Epidermal melanocyte (primary cell): ENCODE data around the gene LIN52.

Experiments used
- DNase-seq: peaks from one replicate; pipeline ENCODE4 v3.0.0; 2011; ENCODE audit warnings: low spot score; ENCODE audit not compliant: insufficient read length

Gene LIN52

DNA sequence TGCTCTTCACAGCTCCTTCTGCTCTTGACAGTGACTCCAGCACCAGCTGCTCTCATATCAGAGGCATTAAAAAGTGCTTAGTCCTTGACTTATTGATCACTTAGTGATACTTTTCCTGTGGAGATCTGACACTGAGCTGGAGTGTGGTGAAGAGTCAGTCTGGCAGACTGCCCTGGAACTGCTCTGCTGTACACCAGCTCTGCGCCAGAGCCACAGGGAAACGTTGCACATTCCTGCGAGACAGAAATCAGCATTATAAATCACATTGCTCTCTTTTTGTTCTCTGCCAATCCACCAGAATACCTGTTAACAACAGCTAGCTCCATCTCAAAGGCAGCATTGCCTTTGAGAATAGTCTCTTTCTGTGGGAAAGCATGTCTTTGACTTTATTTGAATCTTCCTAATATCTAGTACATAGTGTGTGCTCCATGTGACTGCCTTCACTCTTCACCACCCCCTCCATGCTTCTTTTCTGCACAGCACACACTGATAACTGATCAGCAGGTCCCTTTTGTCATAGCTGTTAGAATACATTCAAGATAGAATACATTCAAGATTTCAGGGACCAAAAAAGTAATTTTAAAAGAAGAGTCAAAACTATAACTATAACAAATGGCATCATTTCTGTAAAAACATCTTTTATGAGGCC is 106.3 kb downstream of the LIN52 start:
- no peak for DNase-seq

DNA sequence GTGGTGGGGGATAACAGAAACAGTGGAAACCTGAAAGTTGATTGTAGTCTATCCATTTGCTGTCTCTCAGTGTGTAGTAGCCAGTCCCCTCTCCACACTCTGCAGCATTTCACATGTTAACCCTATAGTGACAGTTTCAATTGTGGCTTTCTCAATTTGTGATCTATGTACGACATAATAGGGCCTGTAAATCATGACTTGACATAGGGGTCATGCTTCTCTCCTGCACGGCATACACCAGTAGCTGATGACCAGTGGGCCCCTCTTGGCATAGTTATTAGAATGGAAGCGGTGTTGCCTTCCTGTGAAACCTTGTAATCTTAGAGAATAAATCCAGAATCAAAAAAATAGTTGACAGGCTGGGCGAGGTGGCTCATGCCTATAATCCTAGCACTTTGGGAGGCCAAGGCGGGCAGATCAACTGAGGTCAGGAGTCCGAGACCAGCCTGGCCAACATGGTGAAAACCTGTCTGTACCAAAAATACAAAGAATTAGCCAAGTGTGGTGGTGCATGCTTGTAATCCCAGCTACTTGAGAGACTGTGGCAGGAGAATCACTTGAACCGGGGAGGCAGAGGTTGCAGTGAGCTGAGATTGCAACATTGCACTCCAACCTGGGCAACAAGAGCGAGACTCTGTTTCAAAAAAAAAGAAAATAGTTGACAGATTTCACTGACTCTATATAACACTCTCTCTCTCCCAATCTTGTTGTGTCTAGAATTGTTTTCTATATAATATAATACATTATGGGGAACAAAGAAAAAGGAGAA is 109.9 kb downstream of the LIN52 start:
- no peak for DNase-seq

DNA sequence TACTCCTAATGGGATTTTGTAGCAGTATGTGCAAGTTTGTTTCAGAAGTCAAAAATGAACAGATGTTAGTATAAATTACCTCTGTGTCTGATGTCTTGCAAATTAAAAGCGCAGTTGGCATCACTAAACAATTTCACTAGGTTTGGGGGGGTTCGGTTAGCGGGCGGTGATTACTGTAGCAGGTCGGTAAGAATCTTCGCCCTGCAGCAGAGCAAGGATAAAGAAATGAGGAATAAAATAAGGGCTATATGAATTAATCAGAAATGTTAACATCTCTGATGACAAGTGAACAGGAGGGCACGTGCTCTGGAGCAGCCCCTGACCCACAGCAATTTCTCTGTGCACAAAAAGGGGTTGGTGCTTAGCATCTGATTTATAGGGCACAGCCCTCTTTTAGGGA is 110.9 kb downstream of the LIN52 start:
- no peak for DNase-seq

DNA sequence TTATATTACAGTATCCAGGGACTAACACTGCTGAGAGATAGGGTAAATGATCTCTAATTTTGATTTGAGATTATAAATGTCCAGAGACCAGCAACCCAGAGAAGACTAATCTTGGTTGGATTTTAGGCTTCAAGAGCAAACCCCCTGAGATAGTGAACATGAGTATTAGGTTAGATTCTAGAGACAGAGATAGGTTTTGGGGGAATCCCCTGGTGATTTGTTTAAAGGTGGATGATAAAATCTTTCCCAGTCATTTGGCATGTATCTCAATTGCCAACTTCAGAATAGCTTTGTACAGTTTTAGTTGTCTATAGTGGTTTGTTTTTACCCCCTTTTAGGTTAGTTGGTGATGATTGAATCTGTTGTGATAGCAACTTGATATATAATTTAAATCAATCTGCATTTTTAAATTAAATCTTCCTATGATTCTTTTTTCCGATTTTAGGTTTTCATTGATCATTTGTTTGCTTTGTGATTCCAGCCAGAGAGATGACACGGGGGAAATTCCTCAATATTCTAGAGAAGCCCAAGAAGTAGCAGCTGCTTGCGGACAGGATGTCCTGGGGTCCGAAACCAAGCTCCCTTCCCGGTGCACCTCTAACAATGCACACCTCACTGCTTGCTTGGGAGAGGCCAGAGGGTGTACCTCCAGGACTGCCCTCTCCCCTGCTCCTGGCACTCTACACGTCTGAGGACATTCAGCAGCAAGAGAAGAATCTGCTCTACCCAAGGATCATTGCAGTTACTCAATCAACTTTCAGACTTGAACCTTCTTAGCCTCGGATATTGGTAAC is 113.9 kb downstream of the LIN52 start:
- DNase-seq, result no peak

DNA sequence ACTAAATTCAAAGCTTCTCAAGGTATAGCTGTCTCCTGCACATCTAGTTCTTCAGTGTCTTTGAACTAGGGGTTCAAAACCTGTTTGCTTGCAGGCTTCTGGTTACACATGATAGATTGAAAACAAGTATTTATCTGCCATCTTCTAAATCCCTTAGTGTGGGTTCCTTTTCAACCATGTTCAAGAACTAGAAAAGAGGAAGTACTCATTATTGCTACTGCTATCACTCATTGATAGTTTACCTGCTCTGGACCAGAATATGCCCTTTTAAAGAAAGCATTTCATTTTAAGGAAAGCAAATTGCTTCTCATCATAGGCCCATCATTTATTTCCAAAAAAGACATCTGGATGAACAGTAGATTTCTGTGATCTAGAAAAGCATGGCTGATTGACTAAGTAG is 117.4 kb downstream of the LIN52 start:
- DNase-seq, result no peak

DNA sequence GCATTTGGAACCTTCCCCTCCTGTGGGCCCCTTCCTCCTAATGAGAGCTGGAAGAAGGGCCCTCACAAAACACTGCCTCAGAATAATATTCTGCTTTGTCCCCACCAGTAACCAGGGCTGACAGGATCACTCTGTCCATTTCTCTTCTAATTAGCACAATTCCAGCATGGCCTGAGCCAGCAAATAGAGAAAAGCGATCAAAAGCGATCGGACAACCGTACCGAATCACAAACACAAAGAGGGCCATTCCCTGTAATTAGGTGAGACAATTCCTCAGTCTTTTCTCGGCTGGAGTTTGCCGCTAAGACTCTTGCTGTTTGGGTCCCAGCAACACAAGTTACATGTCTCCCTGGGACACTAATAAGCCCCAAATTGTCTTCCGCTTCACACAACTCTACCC is 118.9 kb downstream of the LIN52 start:
- no peak for DNase-seq

DNA sequence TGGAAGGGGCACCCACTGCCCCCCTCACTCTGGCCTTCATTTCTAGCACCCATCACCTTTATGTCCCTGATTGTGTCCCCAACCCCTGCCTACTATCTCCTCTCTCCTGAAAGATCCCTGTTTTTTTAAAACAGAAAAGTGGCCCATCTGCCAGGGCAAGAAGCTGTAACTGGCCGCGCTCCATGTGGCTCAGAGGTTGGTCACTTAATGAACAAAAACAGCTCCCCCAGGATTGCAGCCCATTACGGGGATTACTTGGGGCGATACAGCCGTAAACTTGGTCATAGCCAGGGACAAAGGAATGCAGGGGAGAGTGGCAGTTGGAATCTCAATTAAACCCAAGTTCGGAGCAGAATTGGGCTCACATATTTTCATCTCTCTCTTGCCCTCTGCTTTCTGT is 119.7 kb downstream of the LIN52 start:
- DNase-seq, result no peak

DNA sequence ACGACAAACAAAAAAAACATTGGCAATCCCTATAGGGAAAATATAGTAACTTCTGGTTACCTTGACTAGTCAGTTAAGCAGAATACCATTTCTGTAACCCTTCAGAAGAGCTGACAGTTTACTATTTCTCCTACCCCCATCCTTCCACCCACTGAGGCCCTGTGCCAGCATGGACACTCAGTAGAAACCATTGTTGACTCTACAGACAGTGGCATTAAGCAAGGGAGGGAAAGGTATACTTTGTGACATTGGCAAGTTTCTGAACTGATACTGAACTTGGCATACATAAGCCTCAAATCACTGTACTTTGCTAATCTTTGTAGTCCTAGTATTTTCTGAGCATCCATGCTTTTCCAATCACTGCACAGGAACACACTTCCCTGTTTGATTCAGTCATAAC is 121.1 kb downstream of the LIN52 start:
- DNase-seq, result no peak

DNA sequence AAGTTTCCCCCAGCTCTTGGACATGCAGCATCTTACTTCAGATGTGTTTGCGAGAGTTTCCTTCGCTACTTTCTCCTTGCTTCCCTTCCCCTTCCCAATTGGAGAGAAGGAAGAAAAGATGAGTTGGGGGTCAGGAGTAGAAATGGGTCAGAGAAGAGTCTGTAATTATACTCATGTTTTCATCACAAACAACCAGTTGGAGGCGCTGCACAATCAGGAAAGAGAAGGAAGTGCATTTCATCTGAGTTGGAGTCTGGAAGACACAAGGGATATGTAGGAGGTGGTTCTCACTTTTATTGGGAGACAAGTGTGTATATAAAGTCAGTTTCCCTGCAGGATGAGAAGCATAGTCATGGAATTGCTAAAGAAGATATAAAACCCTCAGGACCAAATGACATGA is 123.2 kb downstream of the LIN52 start:
- no peak for DNase-seq

DNA sequence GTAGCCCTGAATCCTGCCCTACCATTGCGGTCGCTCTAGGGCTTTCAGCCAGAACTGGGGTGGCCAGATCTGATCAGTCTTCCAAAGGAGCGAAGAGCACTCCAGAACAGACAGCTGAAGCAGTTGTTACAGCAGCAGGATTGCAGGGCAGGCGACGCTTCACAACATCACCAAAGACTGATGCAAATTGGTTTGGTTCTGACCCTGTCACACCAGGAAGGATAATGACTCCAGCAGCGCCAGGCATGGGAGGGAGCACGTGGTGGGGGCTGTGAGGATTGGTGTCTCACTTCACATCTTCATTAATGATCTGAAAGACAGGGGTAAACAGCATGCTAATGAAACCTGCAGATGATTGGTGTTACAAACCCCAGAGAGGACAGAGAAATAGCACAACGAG is 123.9 kb downstream of the LIN52 start:
- DNase-seq, result no peak

DNA sequence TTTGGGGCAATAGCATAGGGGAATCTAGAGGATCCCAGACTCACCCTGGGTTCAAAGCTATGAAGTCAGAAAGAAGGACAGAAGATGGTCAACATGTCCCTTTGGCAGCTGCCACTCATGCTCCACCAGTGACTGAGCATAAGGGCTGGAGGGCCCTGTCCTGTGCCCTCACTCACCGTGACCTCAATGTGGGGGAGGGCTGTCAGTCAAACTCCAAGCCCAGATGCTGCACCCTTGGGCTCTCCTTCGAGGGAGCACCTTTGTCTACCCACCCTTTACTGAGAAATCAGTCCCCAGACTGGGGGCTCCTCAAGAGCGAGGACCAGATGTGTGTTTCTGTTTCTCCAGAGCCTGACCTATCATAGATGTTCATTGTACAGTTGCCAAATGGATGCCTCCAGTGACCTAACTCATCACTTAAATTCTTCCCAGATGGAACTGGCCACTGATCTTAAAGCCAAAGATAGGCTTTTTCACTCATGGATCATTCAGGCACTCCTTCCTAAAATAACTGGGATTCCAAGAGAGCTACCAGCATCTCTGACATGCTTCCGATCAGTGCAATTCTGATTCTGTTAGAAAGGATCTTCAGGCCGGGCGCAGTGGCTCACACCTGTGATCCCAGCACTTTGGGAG is 127.3 kb downstream of the LIN52 start:
- no peak for DNase-seq

DNA sequence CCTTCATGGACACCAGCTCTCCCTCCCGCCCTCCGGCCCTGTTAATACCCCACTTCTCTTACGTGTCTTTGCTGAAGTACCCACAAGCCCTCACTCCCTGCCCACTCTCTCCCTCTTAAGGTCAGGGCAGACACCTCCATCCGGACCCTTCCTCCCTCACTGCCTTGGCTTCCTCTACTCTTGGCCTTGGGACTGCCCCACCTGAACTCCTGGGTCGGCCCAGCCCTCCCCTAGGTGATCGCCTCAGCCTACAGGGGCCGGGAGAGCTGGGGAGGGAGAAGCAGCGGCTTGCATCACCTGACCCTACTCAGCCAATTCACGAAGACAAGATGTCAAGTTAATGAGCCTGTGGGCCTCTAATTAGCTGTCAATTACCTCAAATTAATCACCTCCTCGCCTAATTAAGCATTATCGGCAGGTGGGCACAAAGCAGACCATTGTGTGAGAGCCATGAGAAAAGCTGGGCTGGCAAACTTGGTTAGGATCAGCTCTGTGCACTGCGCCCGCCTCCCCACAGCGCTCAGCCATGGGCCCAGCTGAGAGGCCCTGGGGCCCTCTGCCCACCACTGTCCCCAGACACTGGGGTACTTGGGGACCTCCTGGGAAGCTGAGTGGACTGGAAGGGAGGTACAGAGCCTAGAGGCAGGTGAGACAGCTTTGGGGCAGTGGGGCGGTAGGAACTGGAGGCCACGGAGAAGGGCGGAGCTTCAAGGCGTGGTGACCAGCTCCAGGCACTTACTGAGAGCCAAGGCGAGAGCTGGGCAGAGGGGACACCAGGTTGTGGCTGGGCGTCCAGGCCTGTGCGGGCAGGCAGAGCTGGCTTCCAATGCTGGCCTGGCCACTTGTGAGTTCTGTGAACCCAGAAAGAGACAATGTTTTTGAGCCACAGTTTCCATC is 129.4 kb downstream of the LIN52 start:
- no peak for DNase-seq

DNA sequence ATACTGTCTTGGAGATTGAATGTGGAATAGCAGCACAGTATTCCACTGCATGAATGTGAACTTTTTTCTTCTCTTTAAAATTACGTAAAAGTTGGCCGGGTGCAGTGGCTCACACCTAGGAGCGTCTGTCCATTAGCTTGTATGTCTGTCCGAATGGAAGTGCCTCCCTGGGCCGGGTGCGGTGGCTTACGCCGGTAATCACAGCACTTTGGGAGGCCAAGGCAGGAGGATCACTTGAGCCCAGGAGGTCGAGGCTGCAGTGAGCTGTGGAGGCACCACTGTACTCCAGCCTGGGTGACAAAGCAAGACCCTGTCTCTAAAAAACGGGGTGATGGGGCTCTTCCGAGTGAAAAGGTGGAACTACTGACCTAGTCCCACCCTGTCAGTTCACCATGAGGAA is 131.9 kb downstream of the LIN52 start:
- DNase-seq, result no peak

DNA sequence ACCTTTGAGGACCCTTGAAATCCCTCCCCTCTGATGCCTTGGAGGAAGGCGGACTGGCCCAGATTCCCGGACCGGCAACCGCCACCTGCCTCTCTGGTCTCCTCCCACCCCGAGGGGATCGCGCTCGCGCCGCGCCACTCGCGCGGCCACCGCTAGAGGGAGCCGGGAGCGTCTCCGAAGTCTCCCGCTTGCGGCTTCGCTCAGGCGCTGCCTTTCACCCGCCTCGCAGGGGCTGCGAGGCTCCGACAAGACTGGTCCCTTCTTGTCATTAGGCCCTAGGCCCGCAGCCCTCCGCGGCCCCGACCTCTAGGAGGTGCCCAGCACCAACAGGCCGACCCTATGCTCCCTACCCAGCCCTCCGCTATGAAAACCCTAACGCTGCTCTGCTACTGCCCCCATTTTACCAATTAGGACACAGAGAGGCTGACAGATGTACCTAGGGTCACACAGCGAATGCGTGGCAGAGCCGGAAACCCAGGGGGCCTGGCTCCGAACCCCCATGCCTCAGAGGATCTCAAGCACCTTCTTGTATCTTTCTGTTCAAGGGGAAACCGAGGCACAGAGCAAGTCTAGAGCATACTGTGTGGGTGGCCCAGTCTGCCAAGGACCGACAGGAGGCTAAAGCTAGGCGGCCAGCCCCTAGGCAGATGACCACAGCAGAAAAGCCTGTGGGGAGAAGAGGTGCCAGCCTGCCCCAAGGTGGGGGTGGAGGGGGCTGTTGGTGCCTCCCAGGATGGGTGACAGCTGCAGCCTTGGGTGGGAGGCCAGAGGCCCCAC is 133.1 kb downstream of the LIN52 start:
- peak; percentile 83 for DNase-seq

DNA sequence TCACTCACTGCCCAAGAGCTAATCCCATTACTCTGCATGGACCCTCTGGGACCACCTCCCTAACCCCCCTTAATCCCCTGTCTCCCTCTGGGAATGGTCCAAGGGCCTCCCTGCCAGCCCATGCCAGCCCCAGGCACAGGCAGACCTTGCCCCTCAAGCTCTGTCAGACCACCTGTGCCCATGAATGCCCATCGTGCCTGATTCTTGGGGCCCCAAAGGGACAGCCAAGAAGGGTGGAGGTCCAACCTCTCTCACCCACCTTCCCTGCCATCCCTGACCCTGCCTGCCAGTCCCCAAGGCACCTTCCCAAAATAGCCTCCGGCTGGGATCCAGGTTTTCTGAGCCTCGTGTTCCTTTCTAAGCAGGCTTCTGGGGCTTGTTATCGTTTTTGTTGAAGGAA is 133.7 kb downstream of the LIN52 start:
- no peak for DNase-seq

DNA sequence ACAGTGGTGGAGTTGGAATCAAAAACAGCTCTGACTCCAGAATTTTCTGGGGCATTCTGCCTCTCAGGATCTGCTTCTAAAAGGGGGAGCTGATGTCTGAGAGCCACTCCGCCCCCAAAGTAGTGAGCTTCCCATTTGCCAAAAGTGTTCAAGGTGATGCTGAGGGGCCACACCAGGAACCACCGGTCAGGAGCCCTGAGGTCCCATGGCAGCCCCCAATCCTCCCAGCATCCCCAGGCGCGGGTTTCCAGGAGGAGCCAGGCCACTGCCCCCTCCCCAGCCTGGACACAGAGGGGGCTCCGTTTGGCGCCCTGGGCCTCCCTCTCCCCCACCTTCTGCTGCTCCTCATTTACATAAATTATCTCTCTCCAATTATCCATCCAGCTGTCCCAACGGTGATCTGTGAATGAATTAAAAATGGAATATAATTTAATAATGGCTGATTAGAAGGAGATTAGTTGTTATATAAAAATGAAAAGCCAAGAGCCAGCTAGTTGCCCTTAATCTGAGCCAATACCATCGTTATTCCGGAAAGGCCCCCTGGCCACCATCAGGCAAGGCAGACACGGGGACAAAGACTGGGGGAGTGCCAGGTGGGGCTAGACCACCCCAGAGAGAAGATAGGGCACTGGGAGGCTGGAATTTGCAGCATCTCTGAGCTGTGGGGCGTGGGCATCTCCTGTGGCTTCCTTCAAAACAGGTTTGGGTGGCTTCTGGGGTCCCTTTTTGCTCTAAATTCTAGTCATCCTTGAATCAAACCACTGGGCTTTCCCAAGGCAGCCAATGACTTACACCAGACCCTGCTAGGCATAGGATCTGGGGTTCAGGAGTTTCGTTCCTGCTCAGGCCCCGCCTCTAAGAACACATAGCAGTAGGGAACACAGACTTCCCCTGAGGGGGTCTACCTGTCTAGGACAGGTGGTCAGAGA is 134.8 kb downstream of the LIN52 start:
- no peak for DNase-seq

DNA sequence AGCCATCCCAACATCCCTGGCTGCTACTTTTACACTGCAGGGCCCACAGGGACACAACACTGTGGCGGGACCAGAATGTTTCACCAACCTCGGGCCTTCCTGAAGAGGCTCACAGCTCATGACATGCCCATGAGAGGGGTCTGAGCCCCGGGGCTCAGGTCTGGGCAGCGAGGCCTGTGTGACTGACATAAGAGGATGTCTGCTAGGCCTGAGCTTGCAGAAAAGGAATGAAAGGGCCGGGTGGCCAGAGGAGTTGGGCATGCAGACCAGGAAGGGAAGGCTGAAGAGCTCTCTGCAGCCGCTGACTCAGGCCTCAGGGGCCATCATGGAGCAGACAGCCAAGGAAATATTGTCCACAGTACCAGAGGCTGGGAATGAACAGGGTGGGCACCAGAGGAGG is 136.2 kb downstream of the LIN52 start:
- no peak for DNase-seq

DNA sequence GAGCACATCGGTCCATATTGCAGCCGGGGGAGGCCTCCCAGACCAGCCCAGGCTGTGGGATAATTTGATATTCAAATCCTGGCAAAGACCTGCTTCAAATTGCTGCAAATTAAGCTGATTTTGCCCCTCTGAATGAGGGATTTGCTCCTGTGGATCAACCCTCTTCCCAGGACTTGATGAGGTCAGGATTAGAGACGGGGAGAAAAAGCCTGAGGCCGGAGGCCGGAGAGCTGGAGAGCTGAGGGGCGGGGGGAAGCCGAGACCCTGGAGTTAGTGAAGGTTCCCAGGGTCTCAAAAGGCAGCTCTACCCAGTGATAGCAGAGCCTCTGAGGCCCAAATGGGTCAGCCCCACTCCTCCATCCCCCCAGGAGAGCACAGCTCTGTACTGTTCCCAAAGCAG is 137.0 kb downstream of the LIN52 start:
- DNase-seq, result no peak

DNA sequence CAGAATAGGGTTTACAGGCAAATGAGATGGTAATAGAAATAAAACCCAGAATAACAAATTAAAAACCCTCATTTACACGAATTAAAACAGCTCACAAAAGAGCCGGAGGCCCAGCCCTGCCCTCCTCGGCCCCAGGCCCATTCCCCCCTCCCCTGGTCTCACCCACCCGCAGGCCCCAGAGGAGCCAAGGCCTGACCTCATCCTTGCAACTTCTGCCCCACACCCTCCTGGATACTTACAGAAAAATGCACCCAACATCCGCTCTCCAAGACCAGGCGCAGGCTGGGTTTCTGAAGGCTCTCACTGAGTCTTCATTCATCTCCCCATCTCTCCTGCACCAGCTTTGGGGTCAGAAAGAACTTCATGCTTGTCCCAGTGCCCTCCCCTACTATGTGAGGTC is 138.3 kb downstream of the LIN52 start:
- no peak for DNase-seq
